ENCODE results near the gene ANKMY1.

ANKMY1 gene

GRCh38 chr2:240572141-240573031 is 14.6 kb upstream of the ANKMY1 start:
- Histone ChIP-seq H3K27me3 (no peaks in the 10 kb centered on the region), H3K36me3 (peaks cover 15% of the 10 kb centered on the region), H3K4me1 (peaks cover 3% of the 10 kb centered on the region; the same call in 1 of the 2 replicates), H3K9me3 (no peaks in the 10 kb centered on the region), H3K4me3 (ENCODE audit: low read depth, low read length) (no peak overlapping the region)
- DNase-seq = peak; percentile 8
- no peak for TF ChIP-seq CTCF (IDR thresholded peaks at IDR 0.05; ENCODE audit: low read depth, low read length)

GRCh38 chr2:240571314-240571973 is 13.7 kb upstream of the ANKMY1 start:
- DNase-seq = peak; percentile 3
- peaks cover 10% of the 10 kb centered on the region for H3K36me3 ChIP-seq
- TF ChIP-seq CTCF (IDR thresholded peaks at IDR 0.05; ENCODE audit: low read depth, low read length) = no peak

GRCh38 chr2:240570531-240571313 is 12.9 kb upstream of the ANKMY1 start:
- TF ChIP-seq CTCF (IDR thresholded peaks at IDR 0.05; ENCODE audit: low read depth, low read length) = no peak
- Histone ChIP-seq H3K4me3 (ENCODE audit: low read depth, low read length) (no peak overlapping the region), H3K36me3 (peaks cover 10% of the 10 kb centered on the region), H3K4me1 (peaks cover 16% of the 10 kb centered on the region), H3K9me3 (no peaks in the 10 kb centered on the region), H3K27me3 (no peaks in the 10 kb centered on the region)
- peak; percentile 3 for DNase-seq

More at GRCh38 chr2:240571314-240571973, 13.7 kb upstream of the ANKMY1 start:
- H3K4me1 ChIP-seq = peaks cover 11% of the 10 kb centered on the region
- H3K4me3 ChIP-seq (ENCODE audit: low read depth, low read length) = no peak overlapping the region
- no peaks in the 10 kb centered on the region for H3K9me3 ChIP-seq
- H3K27me3 ChIP-seq = no peaks in the 10 kb centered on the region

GRCh38 chr2:240569998-240570530 is 12.3 kb upstream of the ANKMY1 start:
- Histone ChIP-seq H3K27me3 (no peaks in the 10 kb centered on the region), H3K4me3 (ENCODE audit: low read depth, low read length) (no peak overlapping the region), H3K9me3 (no peaks in the 10 kb centered on the region), H3K36me3 (peaks cover 5% of the 10 kb centered on the region), H3K4me1 (peaks cover 21% of the 10 kb centered on the region)
- DNase-seq = peak; percentile 6
- TF ChIP-seq CTCF (IDR thresholded peaks at IDR 0.05; ENCODE audit: low read depth, low read length) = no peak

GRCh38 chr2:240569523-240569997 is 11.8 kb upstream of the ANKMY1 start:
- Histone ChIP-seq H3K4me1 (peaks cover 21% of the 10 kb centered on the region), H3K9me3 (no peaks in the 10 kb centered on the region), H3K36me3 (peaks cover under 1% of the 10 kb centered on the region; the same call in 1 of the 2 replicates), H3K27me3 (no peaks in the 10 kb centered on the region), H3K4me3 (ENCODE audit: low read depth, low read length) (peak overlapping the region; percentile 59)
- no peak for DNase-seq
- TF ChIP-seq CTCF (IDR thresholded peaks at IDR 0.05; ENCODE audit: low read depth, low read length) = no peak
